Measurements from ENCODE around the gene WDFY2.
"Not testable (repeated sequence)": the region's sequence is repeated elsewhere in the genome, so short reads cannot be mapped to it uniquely, and the experiment has no call there.

Gene WDFY2

DNA sequence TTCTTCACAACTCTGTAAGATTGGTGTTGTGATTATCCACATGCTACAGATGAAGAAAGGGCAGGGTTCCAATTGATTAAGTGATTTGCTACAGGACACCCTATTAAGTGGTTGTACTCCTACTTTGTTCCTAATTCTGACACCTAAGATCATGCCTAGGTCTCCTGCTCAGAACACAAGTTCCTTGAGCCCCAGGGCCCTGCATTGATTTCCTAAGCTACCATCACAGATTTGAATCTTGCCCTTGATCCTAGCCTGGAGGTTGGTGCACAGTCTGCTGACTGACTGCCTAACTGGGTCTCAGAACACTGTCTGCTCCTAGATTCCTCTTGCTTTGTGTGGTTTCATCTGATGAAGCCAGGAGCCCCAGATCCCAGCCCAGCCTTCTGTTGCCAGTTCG is 19.6 kb upstream of the WDFY2 start:
- no peak for DNase-seq (ENCODE audit: low spot score)

- not testable (repeated sequence) for DNase-seq (ENCODE audit: low spot score)
Measured at GRCh38 chr13:51569001-51569400, 15.3 kb upstream of the WDFY2 start.

DNA sequence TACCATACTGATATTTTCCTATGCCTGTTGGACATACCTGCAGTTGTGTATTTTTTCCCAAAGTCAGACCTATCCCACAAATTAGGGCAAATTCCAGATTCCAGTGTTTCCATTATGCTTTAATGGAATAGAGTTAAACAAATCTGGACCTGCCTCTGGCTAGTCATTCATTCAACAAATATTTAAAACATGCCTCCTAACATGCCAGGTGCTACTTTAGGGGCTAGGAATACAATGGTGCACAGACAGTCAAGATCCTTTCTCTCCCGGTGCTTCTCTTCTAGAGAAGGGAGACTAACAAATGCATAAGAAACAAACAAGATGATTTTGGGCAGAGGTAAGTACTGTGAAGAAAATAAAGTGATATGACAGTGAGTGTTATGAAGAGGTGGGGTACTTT is 7.5 kb upstream of the WDFY2 start:
- no peak for DNase-seq (ENCODE audit: low spot score)

DNA sequence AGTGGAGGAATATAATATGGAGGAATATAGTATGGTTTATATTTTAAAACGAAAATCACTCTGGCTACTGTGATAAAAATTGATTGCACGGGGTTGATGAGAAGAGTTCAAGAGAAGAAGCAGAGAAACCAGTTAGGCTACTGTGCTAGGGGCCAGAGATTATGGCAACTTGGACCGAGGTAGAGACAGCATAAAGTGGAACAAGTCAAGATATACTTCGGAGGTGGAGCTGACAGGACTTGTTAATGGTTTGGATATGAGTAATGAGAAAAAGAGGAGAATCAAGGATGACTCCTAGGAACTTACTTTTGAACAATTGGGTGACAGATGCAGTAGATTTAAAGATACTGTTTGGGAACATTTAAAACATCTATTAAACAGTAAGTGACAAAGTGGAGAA is 6.6 kb upstream of the WDFY2 start:
- DNase-seq (ENCODE audit: low spot score) = no peak

- no peak for DNase-seq (ENCODE audit: low spot score)
Measured at GRCh38 chr13:51579676-51580075, 4.6 kb upstream of the WDFY2 start.

- DNase-seq (ENCODE audit: low spot score) = no peak
Measured at GRCh38 chr13:51581148-51581820, 3.0 kb upstream of the WDFY2 start.

DNA sequence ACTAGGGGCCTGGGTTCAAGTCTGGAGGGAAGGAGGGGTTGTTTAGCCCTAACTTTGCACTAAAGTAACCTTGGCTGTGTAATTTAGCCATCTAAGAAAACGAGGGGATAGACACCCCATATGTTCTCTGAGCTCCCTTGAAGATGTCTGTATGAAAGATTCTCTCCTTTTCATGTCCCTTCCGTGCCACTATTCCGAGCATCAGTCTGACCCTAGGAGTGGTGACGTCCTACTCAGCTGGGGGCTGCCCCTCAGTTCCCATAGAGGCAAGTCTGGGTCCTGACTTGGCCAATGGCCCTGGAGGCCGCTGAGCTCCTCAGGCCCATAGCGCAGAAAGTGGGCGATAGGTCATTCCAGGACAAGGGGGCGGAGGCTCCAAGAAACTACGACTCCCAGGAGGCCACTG is 790 bp upstream of the WDFY2 start:
- no peak for DNase-seq (ENCODE audit: low spot score)

DNA sequence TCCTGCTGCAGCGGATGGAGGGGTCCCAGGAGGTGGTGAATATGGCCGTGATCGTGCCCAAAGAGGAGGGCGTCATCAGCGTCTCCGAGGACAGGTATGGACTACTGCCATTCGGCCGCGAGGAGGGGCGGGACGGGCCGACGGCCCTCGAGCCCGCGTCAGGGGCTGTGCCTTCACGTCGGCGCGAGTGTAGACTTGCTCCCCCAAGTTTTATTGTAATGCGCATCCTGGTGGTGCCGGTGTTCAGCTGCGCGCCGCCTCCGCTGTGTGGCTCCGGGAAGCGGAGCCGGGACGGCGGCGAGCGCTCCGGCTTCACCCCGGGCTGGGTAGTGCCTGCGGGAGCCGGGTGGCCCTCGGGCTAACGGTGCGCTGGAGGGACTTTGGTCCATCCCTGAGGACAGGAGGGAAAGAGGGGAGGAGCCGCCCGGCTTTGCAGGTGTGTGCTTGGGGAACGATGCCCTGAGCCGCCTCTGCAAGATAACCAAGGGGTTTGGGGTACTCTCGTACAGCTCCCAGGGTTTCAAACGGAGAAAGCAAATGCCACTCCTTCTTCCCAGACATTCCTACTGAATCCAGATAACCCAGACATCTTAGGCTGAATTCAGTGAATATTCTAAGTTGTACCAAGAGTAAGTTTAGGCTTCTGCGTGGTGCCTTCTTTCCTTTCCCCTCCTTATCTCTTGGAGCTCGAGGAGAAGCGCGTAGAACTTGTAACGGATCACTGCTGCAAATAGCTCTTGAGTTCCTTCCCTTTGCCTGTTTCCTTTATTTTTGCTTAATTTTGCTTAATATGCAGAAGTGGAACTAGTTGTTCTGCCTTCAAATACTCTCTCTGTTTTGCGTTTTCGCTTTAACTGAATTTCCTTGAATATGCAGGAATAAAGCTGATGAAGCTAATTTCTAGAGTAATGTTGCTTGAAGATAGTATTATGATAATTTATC is 740 bp downstream of the WDFY2 start:
- DNase-seq (ENCODE audit: low spot score) = peak; percentile 55

DNA sequence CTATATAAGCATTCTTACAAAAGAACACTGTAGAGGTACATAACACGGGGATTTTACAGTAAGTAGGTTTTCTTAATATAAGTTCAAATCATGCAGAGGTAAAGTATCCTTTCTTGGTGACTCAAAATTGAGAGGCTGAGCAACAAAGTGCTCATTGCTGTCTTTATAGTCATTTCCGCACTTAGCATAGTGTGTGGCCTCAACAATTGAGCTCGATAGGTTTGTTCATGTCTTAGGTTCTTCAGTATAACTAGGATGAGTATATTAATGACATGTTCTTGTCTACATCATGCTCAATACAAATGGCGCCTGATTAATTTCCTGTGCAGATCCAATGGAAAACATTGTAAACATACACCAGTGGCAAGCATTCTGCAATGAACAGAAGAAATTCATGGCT is 1.4 kb downstream of the WDFY2 start:
- no peak for DNase-seq (ENCODE audit: low spot score)

GRCh38 chr13:51587372-51587771 is 3.1 kb downstream of the WDFY2 start:
- DNase-seq (ENCODE audit: low spot score) = no peak

DNA sequence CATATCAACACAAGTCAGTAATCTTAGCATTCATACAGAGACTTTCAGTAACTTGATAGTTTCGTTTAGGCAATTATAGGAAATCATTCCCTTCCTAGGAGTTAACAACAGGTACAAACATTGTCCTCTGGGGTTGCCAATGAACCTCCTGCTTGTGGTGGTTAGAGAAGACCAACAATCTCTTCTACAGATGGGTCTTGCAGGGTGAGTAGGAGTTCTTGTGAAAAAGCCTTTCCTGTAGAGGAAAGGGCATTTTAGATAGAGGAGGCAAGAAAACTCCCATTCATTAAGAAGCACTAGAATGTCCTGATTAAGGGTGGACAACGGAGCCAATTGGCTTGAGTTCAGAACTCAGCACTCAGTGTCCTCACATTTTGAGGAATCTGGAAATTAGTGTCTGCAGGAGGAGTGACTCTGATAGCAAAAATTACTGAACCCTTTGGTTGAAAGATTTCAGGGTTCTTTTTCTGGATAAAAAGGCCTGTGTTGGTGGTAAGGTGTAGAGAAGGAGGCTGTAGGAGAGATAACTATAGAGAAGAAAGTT is 4.2 kb downstream of the WDFY2 start:
- no peak for DNase-seq (ENCODE audit: low spot score)

GRCh38 chr13:51589793-51590192 is 5.5 kb downstream of the WDFY2 start:
- no peak for DNase-seq (ENCODE audit: low spot score)

GRCh38 chr13:51590231-51590970 is 6.1 kb downstream of the WDFY2 start:
- no peak for DNase-seq (ENCODE audit: low spot score)

- no peak for DNase-seq (ENCODE audit: low spot score)
Measured at GRCh38 chr13:51590971-51591627, 6.8 kb downstream of the WDFY2 start.

DNA sequence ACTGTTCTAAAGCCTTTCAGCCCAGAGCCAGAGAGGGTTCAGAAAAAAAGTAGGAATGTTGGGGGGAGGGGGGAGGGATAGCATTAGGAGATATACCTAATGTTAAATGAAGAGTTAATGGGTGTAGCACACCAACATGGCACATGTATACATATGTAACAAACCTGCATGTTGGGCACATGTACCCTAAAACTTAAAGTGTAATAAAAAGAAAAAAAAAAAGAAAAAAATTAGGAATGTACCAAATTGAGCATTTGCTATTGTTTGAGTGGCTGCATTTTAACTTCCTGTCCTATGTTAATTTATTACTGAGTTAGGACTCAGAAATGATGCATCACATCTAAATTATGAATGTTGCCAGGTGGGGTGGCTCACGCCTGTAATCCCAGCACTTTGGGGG is 7.7 kb downstream of the WDFY2 start:
- not testable (repeated sequence) for DNase-seq (ENCODE audit: low spot score)

DNA sequence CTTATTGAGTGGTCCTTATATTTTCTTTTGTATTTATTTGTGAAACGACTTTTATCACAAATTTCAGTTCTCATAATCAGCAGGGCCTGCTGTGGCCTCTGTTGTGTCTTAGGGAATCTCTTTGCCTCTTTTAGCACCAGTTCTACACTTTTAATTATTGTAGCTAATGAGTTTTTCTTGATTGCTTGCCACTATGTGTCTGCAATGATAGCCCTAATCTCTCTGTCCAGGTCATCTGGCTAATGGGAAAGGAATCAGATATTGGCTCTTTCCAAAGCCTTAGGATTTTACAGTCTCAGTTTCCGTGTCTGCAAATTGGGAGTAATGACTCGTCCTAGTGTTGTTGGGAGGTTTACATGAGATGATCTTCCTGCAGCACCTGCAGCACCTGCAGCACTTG is 10.2 kb downstream of the WDFY2 start:
- no peak for DNase-seq (ENCODE audit: low spot score)

- DNase-seq (ENCODE audit: low spot score) = no peak
Measured at GRCh38 chr13:51595416-51595815, 11.2 kb downstream of the WDFY2 start.

- no peak for DNase-seq (ENCODE audit: low spot score)
Measured at GRCh38 chr13:51596541-51596940, 12.3 kb downstream of the WDFY2 start.

- DNase-seq (ENCODE audit: low spot score) = no peak
Measured at GRCh38 chr13:51599444-51600176, 15.3 kb downstream of the WDFY2 start.

DNA sequence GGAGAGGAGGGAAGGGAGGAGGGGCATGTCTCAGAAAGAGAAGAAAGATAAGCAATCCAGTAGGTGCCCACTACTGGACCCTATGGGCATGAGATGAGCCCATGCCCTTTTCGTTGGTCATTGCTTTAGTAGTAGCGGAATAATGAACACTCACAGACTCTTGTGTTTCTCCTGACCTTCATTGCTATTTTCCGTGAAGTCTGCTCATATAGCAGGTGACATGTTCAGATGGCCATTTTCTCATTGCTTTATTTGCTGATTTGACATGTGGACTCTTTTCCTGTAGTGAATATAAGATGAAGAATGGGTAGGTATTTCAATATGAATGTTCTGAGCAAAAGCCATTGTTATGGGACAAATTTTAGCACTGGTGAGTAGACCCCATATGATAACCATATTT is 16.4 kb downstream of the WDFY2 start:
- no peak for DNase-seq (ENCODE audit: low spot score)

Data from LoVo (cell line).